ENCODE data around the gene RAN. TPM values are rescaled to one million over a fixed set of nuclear protein-coding genes. Genes with fewer than 3 reads are reported as not detected.
A peak's percentile ranks its signal among the peaks of the same experiment; 100 is the strongest.

Gene RAN
- total and polyA plus RNA-seq, 9 of the 15 experiments (the other 6 are each of a cell fraction or from before 2014, with no cell fraction given) = 1,687 to 3,820 (median 2,300) TPM

GRCh38 chr12:130872179-130873096, 572 bp downstream of the RAN start (continued):
- TF ChIP-seq NCOA4 (IDR thresholded peaks at IDR 0.05; ENCODE audit: partially characterized antibody) = no peak
- no peak for TF ChIP-seq TARDBP (IDR thresholded peaks at IDR 0.05)
- no peak for TF ChIP-seq TAF7 (tag; IDR thresholded peaks at IDR 0.05)
- no peak for TF ChIP-seq E2F5 (CRISPR knock-in tag; IDR thresholded peaks at IDR 0.05)
- no peak for TF ChIP-seq GABPB1 (CRISPR knock-in tag; IDR thresholded peaks at IDR 0.05)
- TF ChIP-seq PRMT5 (CRISPR knock-in tag; IDR thresholded peaks at IDR 0.05) = no peak
- TF ChIP-seq, protein P1, sequence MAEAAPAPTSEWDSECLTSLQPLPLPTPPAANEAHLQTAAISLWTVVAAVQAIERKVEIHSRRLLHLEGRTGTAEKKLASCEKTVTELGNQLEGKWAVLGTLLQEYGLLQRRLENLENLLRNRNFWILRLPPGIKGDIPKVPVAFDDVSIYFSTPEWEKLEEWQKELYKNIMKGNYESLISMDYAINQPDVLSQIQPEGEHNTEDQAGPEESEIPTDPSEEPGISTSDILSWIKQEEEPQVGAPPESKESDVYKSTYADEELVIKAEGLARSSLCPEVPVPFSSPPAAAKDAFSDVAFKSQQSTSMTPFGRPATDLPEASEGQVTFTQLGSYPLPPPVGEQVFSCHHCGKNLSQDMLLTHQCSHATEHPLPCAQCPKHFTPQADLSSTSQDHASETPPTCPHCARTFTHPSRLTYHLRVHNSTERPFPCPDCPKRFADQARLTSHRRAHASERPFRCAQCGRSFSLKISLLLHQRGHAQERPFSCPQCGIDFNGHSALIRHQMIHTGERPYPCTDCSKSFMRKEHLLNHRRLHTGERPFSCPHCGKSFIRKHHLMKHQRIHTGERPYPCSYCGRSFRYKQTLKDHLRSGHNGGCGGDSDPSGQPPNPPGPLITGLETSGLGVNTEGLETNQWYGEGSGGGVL (CRISPR knock-in tag; IDR thresholded peaks at IDR 0.05) = no peak
- TF ChIP-seq, protein P2, sequence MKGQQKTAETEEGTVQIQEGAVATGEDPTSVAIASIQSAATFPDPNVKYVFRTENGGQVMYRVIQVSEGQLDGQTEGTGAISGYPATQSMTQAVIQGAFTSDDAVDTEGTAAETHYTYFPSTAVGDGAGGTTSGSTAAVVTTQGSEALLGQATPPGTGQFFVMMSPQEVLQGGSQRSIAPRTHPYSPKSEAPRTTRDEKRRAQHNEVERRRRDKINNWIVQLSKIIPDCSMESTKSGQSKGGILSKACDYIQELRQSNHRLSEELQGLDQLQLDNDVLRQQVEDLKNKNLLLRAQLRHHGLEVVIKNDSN (CRISPR knock-in tag; IDR thresholded peaks at IDR 0.05) = no peak
- no peak for TF ChIP-seq ZNF408 (CRISPR knock-in tag; IDR thresholded peaks at IDR 0.05; ENCODE audit: low read depth)
- TF ChIP-seq TFAP4 (CRISPR knock-in tag; IDR thresholded peaks at IDR 0.05; ENCODE audit: borderline replicate concordance) = 0 out of 2 replicates have a peak, but pooled peaks have one; percentile 18
- no peak for TF ChIP-seq HNRNPK (IDR thresholded peaks at IDR 0.05; ENCODE audit: low read depth, low read length, poor library complexity, severe bottlenecking)
- no peak for TF ChIP-seq ZNF23 (CRISPR knock-in tag; IDR thresholded peaks at IDR 0.05)
- peak; percentile 45; the same call in 1 of the 2 replicates for TF ChIP-seq GABPA (tag; conservative IDR thresholded peaks at IDR 0.05; ENCODE audit: low read depth)
- no peak for TF ChIP-seq ZNF12 (CRISPR knock-in tag; IDR thresholded peaks at IDR 0.05)
- no peak for TF ChIP-seq ARHGAP35 (IDR thresholded peaks at IDR 0.05; ENCODE audit: partially characterized antibody)
- no peak for TF ChIP-seq RBM39 (optimal IDR thresholded peaks at IDR 0.05; ENCODE audit: low read depth, low read length)
- TF ChIP-seq TCF3 (CRISPR knock-in tag; IDR thresholded peaks at IDR 0.05) = no peak
- no peak for TF ChIP-seq SRF (CRISPR knock-in tag; IDR thresholded peaks at IDR 0.05)
- no peak for TF ChIP-seq POLR2B (IDR thresholded peaks at IDR 0.05; ENCODE audit: low read depth, partially characterized antibody)
- peak; percentile 80 for TF ChIP-seq MAX (CRISPR knock-in tag; IDR thresholded peaks at IDR 0.05)
- TF ChIP-seq ZNF445 (CRISPR knock-in tag; IDR thresholded peaks at IDR 0.05; ENCODE audit: low read depth) = no peak
- no peak for TF ChIP-seq ELF1 (tag; IDR thresholded peaks at IDR 0.05)
- TF ChIP-seq NELFE (IDR thresholded peaks at IDR 0.05; ENCODE audit: insufficient read depth, insufficient read length) = no peak
- no peak for TF ChIP-seq MEF2A (IDR thresholded peaks at IDR 0.05; ENCODE audit: control insufficient read depth, low read depth, low read length)
- TF ChIP-seq KLF16 (IDR thresholded peaks at IDR 0.05) = no peak

All from K562 (cell line).